Peyer's patch (tissue), 4 donors: Measurements from ENCODE around the gene BATF3. TPM values are rescaled to one million over a fixed set of nuclear protein-coding genes. Genes with fewer than 3 reads are reported as not detected.

Experiments used
- DNase-seq, 3 donors: peaks; one replicate each; pipeline ENCODE4 v3.0.0-alpha.2; 2017 to 2019
- H3K27ac ChIP-seq, 4 donors: fragments of 200-600 bp; sonication (generic); one replicate each; pipeline ENCODE4 v1.5.1; 2016 to 2019
- H3K27me3 ChIP-seq, 2 donors: fragments of 200-600 bp; sonication (generic); one replicate each; pipeline ENCODE4 v1.5.1; 2019
- H3K36me3 ChIP-seq, 3 donors: fragments of 200-600 bp; sonication (generic); one replicate each; pipeline ENCODE4 v1.5.1; 2016 to 2019
- H3K4me1 ChIP-seq, 4 donors: fragments of 200-600 bp; sonication (generic); one replicate each; pipeline ENCODE4 v1.5.1; 2016 to 2019
- H3K4me3 ChIP-seq, 4 donors: fragments of 200-600 bp; sonication (generic); 1 replicate in 3 of 4; 2 replicates in 1 of 4; pipeline ENCODE4 v1.5.1; 2016 to 2019; ENCODE audit warnings: mild to moderate bottlenecking in 1 of 4
- H3K9me3 ChIP-seq, 4 donors: fragments of 200-600 bp; sonication (generic); one replicate each; pipeline ENCODE4 v1.5.1; 2016 to 2019; ENCODE audit warnings: mild to moderate bottlenecking in 1 of 4
- CTCF ChIP-seq, 6 experiments: fragments of 450-650 bp in 4 of 6; fragments of 200-600 bp in 2 of 6; sonication (generic) in 1 of 6; IDR thresholded peaks; one replicate each; pipeline ENCODE4 v1.5.1; 2017 to 2019; ENCODE audit warnings: antibody characterized with exemption in 6 of 6, mild to moderate bottlenecking in 3 of 6, moderate library complexity in 1 of 6
- POLR2A ChIP-seq, 2 donors: fragments of 450-650 bp; IDR thresholded peaks; one replicate each; pipeline ENCODE4 v1.5.1; 2017; ENCODE audit warnings: antibody characterized with exemption in 2 of 2, mild to moderate bottlenecking in 2 of 2, moderate library complexity in 2 of 2
- total RNA-seq, 4 donors: library from RNA; depleted of rRNA; stranded (reverse); fragments of >200 nt; gene quantifications; one replicate each; pipeline ENCODE4 v1.1.0, GENCODE V29; 2016

Gene BATF3
- total RNA-seq, 4 donors from 2014 or later, result 2.1 to 6.6 (median 4.7) TPM; not detected in 1

GRCh38 chr1:212680680-212681389 lies 18.8 kb downstream of the BATF3 start:
- DNase-seq, result no peak
- Histone ChIP-seq H3K36me3 (no peaks in the 10 kb centered on the region), H3K4me1 (peaks cover 0 to 8% (median 3%) of the 10 kb centered on the region in 4 donors), H3K27ac (no peak overlapping the region), H3K4me3 (no peak overlapping the region), H3K9me3 (no peaks in the 10 kb centered on the region), H3K27me3 (no peaks in the 10 kb centered on the region)
- TF ChIP-seq CTCF (IDR thresholded peaks at IDR 0.05), result no peak
- no peak for TF ChIP-seq POLR2A (IDR thresholded peaks at IDR 0.05)

GRCh38 chr1:212678456-212679410 lies 20.9 kb downstream of the BATF3 start:
- no peak overlapping the region for H3K27ac ChIP-seq
- no peaks in the 10 kb centered on the region for H3K36me3 ChIP-seq
- TF ChIP-seq CTCF (IDR thresholded peaks at IDR 0.05), result no peak
- TF ChIP-seq POLR2A (IDR thresholded peaks at IDR 0.05), result no peak
- DNase-seq, result no peak
- peaks cover 0 to 8% (median 2%) of the 10 kb centered on the region in 4 donors for H3K4me1 ChIP-seq
- H3K27me3 ChIP-seq, result no peaks in the 10 kb centered on the region
- no peaks in the 10 kb centered on the region for H3K9me3 ChIP-seq
- H3K4me3 ChIP-seq, result no peak overlapping the region

GRCh38 chr1:212677573-212677972 lies 22.1 kb downstream of the BATF3 start:
- no peaks in the 10 kb centered on the region for H3K9me3 ChIP-seq
- no peaks in the 10 kb centered on the region for H3K4me1 ChIP-seq
- no peak overlapping the region for H3K4me3 ChIP-seq
- H3K36me3 ChIP-seq, result no peaks in the 10 kb centered on the region
- no peak for TF ChIP-seq CTCF (IDR thresholded peaks at IDR 0.05)
- no peak for TF ChIP-seq POLR2A (IDR thresholded peaks at IDR 0.05)
- H3K27me3 ChIP-seq, result no peaks in the 10 kb centered on the region
- no peak overlapping the region for H3K27ac ChIP-seq
- DNase-seq, result no peak

- H3K36me3 ChIP-seq, result no peaks in the 10 kb centered on the region
- H3K4me1 ChIP-seq, result no peaks in the 10 kb centered on the region
- no peak overlapping the region for H3K27ac ChIP-seq
- no peak overlapping the region for H3K4me3 ChIP-seq
- H3K9me3 ChIP-seq, result no peaks in the 10 kb centered on the region
- TF ChIP-seq POLR2A (IDR thresholded peaks at IDR 0.05) (no peak), CTCF (IDR thresholded peaks at IDR 0.05) (no peak)
- H3K27me3 ChIP-seq, result no peaks in the 10 kb centered on the region
- no peak for DNase-seq
Measured at GRCh38 chr1:212677136-212677535, 22.5 kb downstream of the BATF3 start.

- Histone ChIP-seq H3K4me3 (no peak overlapping the region), H3K9me3 (no peaks in the 10 kb centered on the region), H3K4me1 (no peaks in the 10 kb centered on the region), H3K27me3 (no peaks in the 10 kb centered on the region), H3K36me3 (no peaks in the 10 kb centered on the region), H3K27ac (no peak overlapping the region)
- DNase-seq, result no peak
- TF ChIP-seq CTCF (IDR thresholded peaks at IDR 0.05) (no peak), POLR2A (IDR thresholded peaks at IDR 0.05) (no peak)
Measured at GRCh38 chr1:212675675-212676074, 24.0 kb downstream of the BATF3 start.
